GM12891 (cell line): ENCODE data around the gene ZNF678.
"Not testable (repeated sequence)": the region's sequence is repeated elsewhere in the genome, so short reads cannot be mapped to it uniquely, and the experiment has no call there.

Experiments
- DNase-seq: peaks from one replicate; pipeline ENCODE4 v3.0.0; 2011; ENCODE audit warnings: low spot score; ENCODE audit not compliant: insufficient read length
- FAIRE-seq: peaks from 2 replicates; lab custom pipeline; 2011; peaks lifted over from hg19 to GRCh38; lab: Jason Lieb, UNC
- PAX5 ChIP-seq: IDR thresholded peaks from 2 replicates; pipeline ENCODE4 v1.6.1; 2011; ENCODE audit warnings: low read length, moderate library complexity, mild to moderate bottlenecking; ENCODE audit not compliant: insufficient read depth, severe bottlenecking
- POLR2A ChIP-seq: IDR thresholded peaks from 2 replicates; pipeline ENCODE4 v1.6.1; 2011; ENCODE audit warnings: low read depth, low read length, control low read depth
- POLR2AphosphoS5 ChIP-seq: IDR thresholded peaks from 2 replicates; pipeline ENCODE4 v1.6.1; 2011; ENCODE audit warnings: low read depth, low read length, control low read depth
- POU2F2 ChIP-seq: IDR thresholded peaks from 2 replicates; pipeline ENCODE4 v1.6.1; 2011; ENCODE audit warnings: low read depth, mild to moderate bottlenecking, control low read depth, low read length, moderate library complexity
- SPI1 ChIP-seq: IDR thresholded peaks from 2 replicates; pipeline ENCODE4 v1.6.1; 2011; ENCODE audit warnings: low read depth, low read length, control low read depth
- TAF1 ChIP-seq: IDR thresholded peaks from 2 replicates; pipeline ENCODE4 v1.6.1; 2011; ENCODE audit warnings: low read depth, low read length, control low read depth

Gene ZNF678

DNA sequence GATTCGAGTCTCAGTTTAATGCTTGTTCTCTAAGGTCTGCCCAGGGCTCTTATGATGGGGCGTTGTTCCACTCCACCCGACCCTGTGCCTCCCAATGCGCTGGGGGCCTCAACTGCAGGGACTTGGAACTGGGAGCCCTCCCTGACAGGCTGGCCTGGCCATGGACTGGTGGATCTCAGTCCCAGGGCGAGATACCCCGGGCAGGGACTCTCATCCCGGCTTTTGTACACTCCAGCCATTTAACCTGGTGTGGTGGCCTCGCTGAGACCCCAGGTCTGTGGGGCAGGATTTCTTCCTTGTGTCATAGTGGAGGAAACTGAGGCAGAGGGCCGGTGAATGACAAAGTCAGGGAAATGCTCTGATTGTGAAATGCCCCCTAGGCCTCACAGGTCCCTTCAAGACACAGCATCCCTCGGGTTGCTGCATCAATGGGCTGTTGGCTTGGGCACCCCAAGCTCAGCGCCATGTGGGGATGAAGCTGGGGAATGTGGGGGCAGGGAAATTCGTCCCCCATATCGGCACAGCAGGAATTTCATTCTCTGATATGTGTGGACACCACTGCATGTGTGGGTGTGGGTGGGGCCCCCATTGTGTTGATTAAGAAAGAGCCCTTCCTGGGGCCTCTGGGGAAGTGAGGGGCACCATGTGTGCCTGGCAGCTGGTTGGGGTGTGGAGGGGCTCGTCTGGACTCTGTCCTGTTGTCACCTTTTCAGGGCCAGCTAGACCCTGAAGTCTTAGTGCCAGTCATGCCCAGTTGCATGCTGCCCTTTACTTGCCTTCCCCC, 19.9 kb upstream of the ZNF678 start:
- DNase-seq (no peak), FAIRE-seq (no peak)
- TF ChIP-seq TAF1 (no peak), POLR2AphosphoS5 (no peak), POLR2A (no peak), PAX5 (no peak), POU2F2 (no peak), SPI1 (no peak)

DNA sequence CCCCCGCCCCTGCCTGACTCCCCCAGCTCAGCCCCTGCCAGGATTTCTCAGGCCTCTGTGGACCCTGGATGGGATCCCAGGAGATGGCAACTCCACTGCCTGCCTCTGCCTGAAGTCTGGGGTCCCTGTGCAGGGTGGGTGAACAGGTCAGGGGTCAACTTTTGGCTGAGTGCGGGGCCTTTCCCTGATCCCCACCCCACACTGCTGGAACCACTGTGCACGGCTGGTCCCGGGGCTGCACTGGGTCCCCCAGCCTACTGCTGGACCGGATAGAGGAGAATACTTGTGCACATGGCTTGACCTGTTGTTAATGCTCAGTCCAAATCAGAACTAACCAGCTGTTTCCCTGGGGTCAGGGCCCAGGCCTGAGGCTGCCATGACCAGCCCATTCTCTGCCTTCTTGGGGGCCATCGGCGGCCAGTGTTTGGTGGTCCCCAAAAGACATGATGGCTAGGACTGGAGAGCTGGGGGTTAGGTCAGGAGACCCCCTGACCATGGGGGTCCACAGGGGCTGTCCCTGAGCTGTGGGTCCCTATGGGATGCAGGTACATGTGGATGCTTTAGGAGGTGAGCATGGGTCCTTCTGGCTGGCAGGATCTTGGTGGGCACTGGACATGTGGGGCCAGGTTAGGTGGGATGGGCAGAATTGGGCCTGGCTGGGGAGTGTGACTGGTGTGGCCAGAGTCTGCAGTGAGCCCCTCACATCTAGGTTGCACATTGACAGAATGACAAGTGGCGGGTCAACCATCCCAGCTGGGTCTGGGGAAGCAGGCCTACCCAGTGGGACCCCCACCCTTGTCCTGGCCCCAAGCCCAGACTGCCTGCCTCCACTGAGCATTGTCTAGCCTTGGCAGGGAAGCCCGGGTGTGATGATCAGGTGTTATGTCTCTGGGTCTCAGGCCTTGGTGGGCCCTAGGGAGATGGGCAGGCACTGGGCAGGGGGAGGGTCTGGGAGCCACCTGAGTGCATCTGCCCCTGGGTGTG, 19.0 kb upstream of the ZNF678 start:
- DNase-seq = no peak
- no peak for FAIRE-seq
- no peak for TF ChIP-seq PAX5

DNA sequence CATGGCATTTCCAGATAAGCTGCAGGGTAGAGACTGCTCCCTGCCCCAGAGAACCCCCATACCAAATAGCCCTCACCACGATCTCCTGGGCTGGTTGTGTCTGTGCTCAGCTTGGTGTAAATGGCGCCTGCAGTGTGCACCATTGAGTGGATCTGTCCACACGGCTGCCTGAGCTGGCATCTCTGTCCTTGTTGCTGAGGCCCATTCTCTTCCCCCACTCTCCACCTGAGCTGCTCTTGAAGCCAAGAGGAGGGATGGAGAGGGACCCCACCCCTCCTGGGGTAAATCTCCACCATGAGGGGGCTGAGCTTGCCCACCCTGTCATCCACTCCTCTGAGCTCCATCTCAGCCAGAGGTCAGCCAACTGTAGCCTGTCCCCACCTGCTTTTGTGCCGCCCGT, 18.0 kb upstream of the ZNF678 start:
- DNase-seq (no peak), FAIRE-seq (no peak)
- TF ChIP-seq PAX5 = no peak
- TF ChIP-seq SPI1 = no peak
- no peak for TF ChIP-seq POLR2AphosphoS5
- TF ChIP-seq POLR2A = no peak
- no peak for TF ChIP-seq POU2F2
- no peak for TF ChIP-seq TAF1

DNA sequence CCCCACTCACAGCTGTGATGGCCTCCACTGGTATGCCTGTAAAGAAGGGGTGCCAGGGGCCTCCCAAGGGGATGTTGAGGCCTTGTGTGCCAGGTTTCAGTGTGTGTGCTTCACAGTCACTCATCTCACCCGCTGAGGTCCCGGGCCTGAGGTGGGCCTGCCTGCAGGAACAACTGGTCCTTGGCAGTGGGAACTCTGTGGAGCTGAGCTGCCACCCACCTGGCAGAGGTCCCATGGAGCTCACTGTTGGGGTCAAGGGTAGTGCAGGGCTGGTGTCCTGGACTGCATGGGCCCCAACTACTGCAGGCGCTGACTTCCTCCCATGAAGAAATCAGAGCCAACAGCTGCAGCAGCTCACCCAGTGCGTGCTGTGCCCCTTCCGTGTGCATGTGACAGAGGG, 17.3 kb upstream of the ZNF678 start:
- TF ChIP-seq TAF1 = no peak
- no peak for TF ChIP-seq SPI1
- TF ChIP-seq POLR2A = no peak
- TF ChIP-seq POU2F2 = no peak
- TF ChIP-seq PAX5 = no peak
- FAIRE-seq (no peak), DNase-seq (no peak)

DNA sequence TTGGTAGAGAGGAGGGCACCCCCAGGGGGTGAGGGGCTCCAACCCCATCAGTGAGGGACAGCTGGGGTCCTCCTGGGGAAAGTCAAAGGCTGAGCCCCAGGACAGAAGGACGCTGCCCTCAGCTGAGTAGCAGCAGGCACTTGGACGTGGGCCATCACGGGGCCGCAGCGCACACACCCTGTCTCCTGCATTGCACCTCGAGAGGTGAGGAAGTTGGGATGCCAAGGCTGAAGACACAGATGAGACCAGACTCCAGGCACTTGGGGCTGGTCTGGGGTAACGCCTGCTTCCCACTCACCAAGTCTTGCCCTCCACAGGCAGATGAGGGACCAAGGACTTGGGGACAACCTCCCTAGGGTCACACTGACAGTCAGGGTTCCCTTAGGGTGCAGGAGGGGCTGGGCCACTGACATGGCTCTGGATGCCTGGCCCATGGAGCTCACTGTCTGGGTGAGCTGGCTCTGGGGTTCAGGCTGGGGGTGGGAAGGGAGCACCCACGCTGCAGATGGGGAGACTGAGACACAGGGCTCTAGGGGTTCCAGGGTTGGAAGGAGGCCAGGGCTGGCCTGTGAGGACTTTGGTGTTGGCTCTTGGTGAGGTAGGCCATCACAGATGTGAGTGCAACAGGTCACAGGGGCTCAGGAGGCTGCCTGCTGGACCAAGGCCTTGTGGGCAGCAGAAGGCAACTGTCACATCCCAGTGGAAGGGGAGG, 16.6 kb upstream of the ZNF678 start:
- FAIRE-seq (no peak), DNase-seq (no peak)
- TF ChIP-seq POLR2AphosphoS5 = no peak

DNA sequence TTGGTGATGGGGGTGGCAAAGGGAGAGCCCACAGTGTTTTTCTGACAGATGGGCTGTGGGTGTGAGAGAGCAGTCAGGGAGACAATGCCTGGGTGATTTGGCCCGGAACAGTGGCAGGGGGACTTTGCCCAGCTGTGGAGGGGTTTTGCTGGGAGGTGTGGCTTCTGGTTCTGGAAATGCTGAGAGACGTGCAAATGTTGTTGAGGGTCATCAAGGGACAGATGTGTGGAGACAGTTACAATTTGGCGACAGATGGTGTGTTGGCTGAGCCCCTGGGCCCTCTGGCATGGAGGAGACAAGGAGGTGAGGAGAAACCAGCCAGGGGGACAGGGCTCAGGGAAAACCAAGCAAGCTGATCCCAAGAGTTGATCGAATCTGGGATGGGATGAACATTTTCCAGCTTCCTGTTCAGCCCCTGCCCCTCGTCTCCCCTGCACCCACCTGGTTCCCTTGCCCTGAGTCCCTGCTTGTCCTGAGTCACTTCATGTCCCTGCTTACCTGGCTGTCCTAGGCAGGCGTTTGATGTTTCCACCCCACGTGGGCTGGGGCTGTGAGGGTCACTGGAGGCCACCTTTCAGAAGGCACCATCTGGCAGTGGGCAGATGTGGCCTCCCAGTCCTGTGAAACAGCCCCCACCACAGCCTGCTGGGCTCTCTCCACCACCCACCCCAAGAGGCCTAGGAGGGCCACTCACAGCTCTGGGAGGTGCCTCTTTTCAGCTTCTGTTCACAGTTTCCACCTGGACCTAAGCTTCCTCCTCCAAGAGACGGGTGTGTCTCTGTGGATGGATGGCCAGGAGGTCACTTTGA, 15.8 kb upstream of the ZNF678 start:
- TF ChIP-seq POLR2A = no peak
- TF ChIP-seq PAX5 = no peak
- TF ChIP-seq TAF1 = no peak
- TF ChIP-seq POLR2AphosphoS5 = no peak
- TF ChIP-seq POU2F2 = no peak
- no peak for TF ChIP-seq SPI1
- no peak for DNase-seq

DNA sequence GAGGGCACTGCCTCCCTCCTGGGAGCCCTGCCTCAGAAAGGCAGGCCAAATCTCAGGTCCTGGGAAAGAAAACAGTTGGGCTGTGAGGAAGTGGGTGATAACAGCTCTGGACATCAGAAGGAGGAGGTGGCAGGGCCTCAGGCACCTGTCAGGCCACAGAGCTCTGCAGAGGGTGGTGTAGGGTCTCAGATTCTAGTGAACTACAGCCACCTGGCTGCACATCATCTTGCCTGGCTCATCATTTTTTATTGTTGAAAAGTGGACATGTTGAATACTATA, 15.3 kb upstream of the ZNF678 start:
- FAIRE-seq = no peak
- TF ChIP-seq POLR2A (no peak), PAX5 (no peak), POLR2AphosphoS5 (no peak), SPI1 (no peak)
- DNase-seq = no peak

More for the DNA sequence above, 15.8 kb upstream of the ZNF678 start:
- FAIRE-seq = no peak

DNA sequence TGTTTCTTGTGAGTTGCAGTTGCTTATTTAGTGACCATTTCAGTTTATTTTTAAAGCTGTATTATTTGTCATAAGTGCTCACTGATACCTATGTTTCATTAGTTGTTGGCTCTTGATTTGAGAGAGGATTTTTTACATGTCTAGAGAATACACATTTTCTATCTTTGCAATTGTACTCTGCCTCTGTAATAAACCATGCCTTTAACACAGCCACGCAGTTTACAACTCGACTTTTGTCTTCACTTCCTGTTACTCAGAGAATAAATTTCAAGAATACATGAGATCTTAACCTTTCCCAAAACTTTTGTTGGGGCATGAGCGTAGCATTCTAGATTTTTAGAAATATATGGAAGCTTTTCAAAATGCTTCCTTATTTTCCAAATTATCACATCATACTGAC, 14.9 kb upstream of the ZNF678 start:
- FAIRE-seq = no peak
- TF ChIP-seq TAF1 (no peak), SPI1 (no peak), POU2F2 (no peak), PAX5 (no peak), POLR2AphosphoS5 (no peak), POLR2A (no peak)
- no peak for DNase-seq

DNA sequence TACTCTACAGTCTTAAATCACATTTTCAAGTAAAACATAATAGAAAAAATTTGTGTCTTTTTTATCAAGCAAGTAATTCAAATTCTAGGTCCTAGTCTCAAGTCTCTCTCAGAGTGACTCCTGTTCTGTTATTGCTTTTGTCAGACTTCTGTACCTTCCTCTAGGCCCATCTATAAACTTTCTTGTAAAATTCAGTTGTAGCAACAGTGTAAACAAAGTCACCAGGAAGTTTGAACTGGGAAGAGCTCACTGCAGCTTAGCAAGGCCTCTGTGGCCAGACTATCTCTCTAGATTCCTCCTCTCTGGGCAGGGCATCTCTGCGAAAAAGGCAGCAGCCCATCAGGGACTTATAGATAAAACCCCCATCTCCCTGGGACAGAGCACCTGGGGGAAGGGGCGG, 13.5 kb upstream of the ZNF678 start:
- FAIRE-seq (no peak), DNase-seq (no peak)
- no peak for TF ChIP-seq POU2F2
- no peak for TF ChIP-seq SPI1
- no peak for TF ChIP-seq TAF1
- no peak for TF ChIP-seq POLR2A

DNA sequence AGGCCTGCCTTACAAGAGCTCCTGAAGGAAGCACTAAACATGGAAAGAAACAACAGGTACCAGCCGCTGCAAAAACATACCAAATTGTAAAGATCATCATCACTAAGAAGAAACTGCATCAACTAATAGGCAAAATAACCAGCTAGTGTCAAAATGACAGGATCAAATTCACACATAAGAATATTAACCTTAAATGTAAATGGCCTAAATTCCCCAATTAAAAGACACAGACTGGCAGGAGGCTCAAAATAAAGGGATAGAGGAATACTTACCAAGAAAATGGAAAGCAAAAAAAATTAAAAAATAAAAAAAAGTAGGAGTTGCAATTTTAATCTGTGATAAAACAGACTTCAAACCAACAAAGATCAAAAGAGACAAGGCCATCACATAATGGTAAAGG, 11.5 kb upstream of the ZNF678 start:
- not testable (repeated sequence) for FAIRE-seq, DNase-seq
